HG03354 (cell line): ENCODE data around the gene SIRT2.
A peak's percentile ranks its signal among the peaks of the same experiment; 100 is the strongest.
"Not testable (repeated sequence)": the region's sequence is repeated elsewhere in the genome, so short reads cannot be mapped to it uniquely, and the experiment has no call there.

Experiments used
- ATAC-seq: cut with Tn5 transposase; IDR thresholded peaks from one replicate; pipeline ENCODE4 v1.9.1; 2021; ENCODE audit warnings: mild to moderate bottlenecking; ENCODE audit not compliant: unreplicated experiment, poor library complexity, severe bottlenecking

SIRT2 gene

GRCh38 chr19:38899447-38900201 is at the start of gene SIRT2, which contains the start of gene NFKBIB:
TSS of gene SIRT2 (minus strand) at chr19:38899618. CDS start at chr19:38899521, 97 bp downstream.
TSS of gene NFKBIB (plus strand) at chr19:38899969. CDS start at chr19:38900033, 64 bp downstream.
- peak; percentile 91 for ATAC-seq

- no peak for ATAC-seq
These were observed 47.0 kb upstream of the SIRT2 start for GRCh38 chr19:38946229-38947010.

GRCh38 chr19:38945562-38946228 is 46.3 kb upstream of the SIRT2 start:
- ATAC-seq = no peak

GRCh38 chr19:38944981-38945506 is 45.6 kb upstream of the SIRT2 start:
- ATAC-seq = no peak

GRCh38 chr19:38942471-38943181 is 43.2 kb upstream of the SIRT2 start:
- ATAC-seq = no peak

GRCh38 chr19:38941979-38942378 is 42.6 kb upstream of the SIRT2 start:
- ATAC-seq = no peak

GRCh38 chr19:38941466-38941865 is 42.0 kb upstream of the SIRT2 start:
- ATAC-seq = not testable (repeated sequence)

GRCh38 chr19:38939957-38940356 is 40.5 kb upstream of the SIRT2 start:
- ATAC-seq = no peak

- no peak for ATAC-seq
These were observed 34.1 kb upstream of the SIRT2 start for GRCh38 chr19:38933544-38933943.

GRCh38 chr19:38932425-38933179 is 33.2 kb upstream of the SIRT2 start:
- ATAC-seq = no peak

GRCh38 chr19:38931521-38931793 is 32.0 kb upstream of the SIRT2 start:
- no peak for ATAC-seq

- ATAC-seq = peak; percentile 91
These were observed 31.5 kb upstream of the SIRT2 start, which contains the start of gene MRPS12 for GRCh38 chr19:38930776-38931520. TSS of gene MRPS12 (plus strand) at chr19:38930944. CDS start at chr19:38931295, 351 bp downstream.

GRCh38 chr19:38929929-38930775 is 30.7 kb upstream of the SIRT2 start, which contains the start of gene SARS2:
TSS of gene SARS2 (minus strand) at chr19:38930763. CDS start at chr19:38930736, 27 bp downstream.
- peak; percentile 75 for ATAC-seq

GRCh38 chr19:38928391-38929001 is 29.1 kb upstream of the SIRT2 start:
- no peak for ATAC-seq

GRCh38 chr19:38924388-38924787 is 25.0 kb upstream of the SIRT2 start:
- ATAC-seq = no peak

- no peak for ATAC-seq
These were observed 23.1 kb upstream of the SIRT2 start for GRCh38 chr19:38922482-38922881.
